ENCODE measurements around the gene KCNK2. TPM values are rescaled to one million over a fixed set of nuclear protein-coding genes. Genes with fewer than 3 reads are reported as not detected.

The KCNK2 gene
- polyA plus RNA-seq, 3 donors = not detected

- H3K4me3 Mint-ChIP-seq = no peak overlapping the region
- H3K9ac ChIP-seq (ENCODE audit: insufficient read depth, low read length, poor library complexity, severe bottlenecking) = no peak overlapping the region
- H3K36me3 Mint-ChIP-seq = no peaks in the 10 kb centered on the region
- H4K20me1 ChIP-seq (ENCODE audit: insufficient read depth, low read length) = no peaks in the 10 kb centered on the region
- WGBS (ENCODE audit: insufficient coverage) = 86% methylated on average over 1 of the region's 3 CpGs
- no peaks in the 10 kb centered on the region for H3K9me3 ChIP-seq (replicated peaks in 1 of 2; ENCODE audit: control insufficient read depth in 1 of 2, insufficient read depth in 1 of 2, low read length in 2 of 2)
- no peak overlapping the region for H3K27ac Mint-ChIP-seq
- DNase-seq = no peak
- H3K4me1 Mint-ChIP-seq = no peaks in the 10 kb centered on the region
- peaks cover 0 to 4% (median 0%) of the 10 kb centered on the region in 7 donors for H3K9me3 Mint-ChIP-seq
- no peak overlapping the region for H3K4me3 ChIP-seq (replicated peaks in 1 of 3; ENCODE audit: low read depth in 2 of 3, low read length in 3 of 3)
- no peaks in the 10 kb centered on the region for H3K27me3 ChIP-seq (ENCODE audit: control insufficient read depth in 2 of 2, insufficient read depth in 2 of 2, low read length in 2 of 2)
- no peaks in the 10 kb centered on the region for H3K4me1 ChIP-seq (ENCODE audit: control insufficient read depth in 1 of 2, insufficient read depth in 2 of 2, low read length in 2 of 2)
- intact Hi-C loops (cut with micrococcal nuclease) = no loop called here
- H3K27ac ChIP-seq (ENCODE audit: low read depth in 1 of 2, low read length in 2 of 2) = no peak overlapping the region
- no peaks in the 10 kb centered on the region for H3K79me2 ChIP-seq (ENCODE audit: insufficient read depth, low read length)
- H3K4me2 ChIP-seq (replicated peaks; ENCODE audit: extremely low read depth, low read length, poor library complexity, severe bottlenecking) = no peak overlapping the region
- no peak overlapping the region for H2AFZ ChIP-seq (ENCODE audit: insufficient read depth, low read depth, low read length, poor library complexity, severe bottlenecking)
- TF ChIP-seq, protein P1, sequence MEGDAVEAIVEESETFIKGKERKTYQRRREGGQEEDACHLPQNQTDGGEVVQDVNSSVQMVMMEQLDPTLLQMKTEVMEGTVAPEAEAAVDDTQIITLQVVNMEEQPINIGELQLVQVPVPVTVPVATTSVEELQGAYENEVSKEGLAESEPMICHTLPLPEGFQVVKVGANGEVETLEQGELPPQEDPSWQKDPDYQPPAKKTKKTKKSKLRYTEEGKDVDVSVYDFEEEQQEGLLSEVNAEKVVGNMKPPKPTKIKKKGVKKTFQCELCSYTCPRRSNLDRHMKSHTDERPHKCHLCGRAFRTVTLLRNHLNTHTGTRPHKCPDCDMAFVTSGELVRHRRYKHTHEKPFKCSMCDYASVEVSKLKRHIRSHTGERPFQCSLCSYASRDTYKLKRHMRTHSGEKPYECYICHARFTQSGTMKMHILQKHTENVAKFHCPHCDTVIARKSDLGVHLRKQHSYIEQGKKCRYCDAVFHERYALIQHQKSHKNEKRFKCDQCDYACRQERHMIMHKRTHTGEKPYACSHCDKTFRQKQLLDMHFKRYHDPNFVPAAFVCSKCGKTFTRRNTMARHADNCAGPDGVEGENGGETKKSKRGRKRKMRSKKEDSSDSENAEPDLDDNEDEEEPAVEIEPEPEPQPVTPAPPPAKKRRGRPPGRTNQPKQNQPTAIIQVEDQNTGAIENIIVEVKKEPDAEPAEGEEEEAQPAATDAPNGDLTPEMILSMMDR (IDR thresholded peaks at IDR 0.05) = no peak
- peaks cover 0 to 1% (median 0%) of the 10 kb centered on the region in 3 donors for H3K27me3 Mint-ChIP-seq (ENCODE audit: low read depth in 3 of 3)
- H3K36me3 ChIP-seq (replicated peaks in 1 of 2; ENCODE audit: control insufficient read depth in 1 of 2, insufficient read depth in 2 of 2, low read length in 2 of 2) = no peaks in the 10 kb centered on the region
Measured at GRCh38 chr1:215279682-215280081, 197.1 kb downstream of the KCNK2 start.

DNA sequence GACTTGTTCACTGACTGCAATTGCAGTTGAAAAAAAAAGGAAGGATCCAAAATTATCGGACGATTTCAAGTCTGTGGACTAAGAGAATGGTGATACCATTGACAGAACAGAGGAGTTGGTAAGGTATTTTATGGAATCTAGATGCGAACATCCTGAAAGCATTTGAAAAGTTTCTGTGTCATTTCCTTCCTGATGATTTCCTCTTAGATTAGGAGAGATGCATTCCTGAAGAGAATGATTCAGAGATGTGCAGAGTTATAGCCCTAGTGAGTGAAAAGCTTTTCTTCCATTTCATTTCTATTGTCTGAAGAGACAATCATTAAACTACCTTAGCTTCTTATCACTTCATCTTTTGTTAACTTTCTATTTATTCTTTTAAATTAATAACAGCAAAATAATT is 200.0 kb downstream of the KCNK2 start:
- H3K4me2 ChIP-seq (replicated peaks; ENCODE audit: extremely low read depth, low read length, poor library complexity, severe bottlenecking) = no peak overlapping the region
- Mint-ChIP-seq H3K4me1 (no peaks in the 10 kb centered on the region), H3K36me3 (no peaks in the 10 kb centered on the region), H3K9me3 (peaks cover 0 to 4% (median 0%) of the 10 kb centered on the region in 7 donors), H3K27me3 (ENCODE audit: low read depth in 3 of 3) (peaks cover 0 to 1% (median 0%) of the 10 kb centered on the region in 3 donors), H3K4me3 (no peak overlapping the region), H3K27ac (no peak overlapping the region)
- no peaks in the 10 kb centered on the region for H3K36me3 ChIP-seq (replicated peaks in 1 of 2; ENCODE audit: control insufficient read depth in 1 of 2, insufficient read depth in 2 of 2, low read length in 2 of 2)
- no peaks in the 10 kb centered on the region for H3K27me3 ChIP-seq (ENCODE audit: control insufficient read depth in 2 of 2, insufficient read depth in 2 of 2, low read length in 2 of 2)
- intact Hi-C loops (cut with micrococcal nuclease) = no loop called here
- WGBS (ENCODE audit: insufficient coverage) = 71% methylated on average over 3 of the region's 3 CpGs
- no peaks in the 10 kb centered on the region for H3K79me2 ChIP-seq (ENCODE audit: insufficient read depth, low read length)
- no peaks in the 10 kb centered on the region for H3K4me1 ChIP-seq (ENCODE audit: control insufficient read depth in 1 of 2, insufficient read depth in 2 of 2, low read length in 2 of 2)
- H2AFZ ChIP-seq (ENCODE audit: insufficient read depth, low read depth, low read length, poor library complexity, severe bottlenecking) = no peak overlapping the region
- no peaks in the 10 kb centered on the region for H3K9me3 ChIP-seq (replicated peaks in 1 of 2; ENCODE audit: control insufficient read depth in 1 of 2, insufficient read depth in 1 of 2, low read length in 2 of 2)
- no peak overlapping the region for H3K27ac ChIP-seq (ENCODE audit: low read depth in 1 of 2, low read length in 2 of 2)
- TF ChIP-seq, protein P1 (IDR thresholded peaks at IDR 0.05) = no peak
- no peak overlapping the region for H3K9ac ChIP-seq (ENCODE audit: insufficient read depth, low read length, poor library complexity, severe bottlenecking)
- H4K20me1 ChIP-seq (ENCODE audit: insufficient read depth, low read length) = no peaks in the 10 kb centered on the region
- no peak for DNase-seq
- no peak overlapping the region for H3K4me3 ChIP-seq (replicated peaks in 1 of 3; ENCODE audit: low read depth in 2 of 3, low read length in 3 of 3)

Data from CD14-positive monocyte (primary cell).